ENCODE measurements around the gene CFAP54. TPM values are rescaled to one million over a fixed set of nuclear protein-coding genes. Genes with fewer than 3 reads are reported as not detected.

CFAP54 gene
- total RNA-seq, 3 donors from 2014 or later: 0.43 to 1.9 (median 0.82) TPM

- TF ChIP-seq CTCF (IDR thresholded peaks at IDR 0.05): no peak
- ATAC-seq: no peak
- Histone ChIP-seq H3K4me1 (ENCODE audit: low read depth) (no peaks in the 10 kb centered on the region), H3K9me3 (no peaks in the 10 kb centered on the region), H3K36me3 (ENCODE audit: low read depth) (no peaks in the 10 kb centered on the region), H3K4me3 (no peak overlapping the region)
- DNase-seq: no peak
- intact Hi-C loops (cut with DNase I, micrococcal nuclease): no loop called here
Observed at GRCh38 chr12:96623656-96624217, 134.4 kb downstream of the CFAP54 start.

- DNase-seq (no peak), ATAC-seq (no peak)
- intact Hi-C loops (cut with DNase I, micrococcal nuclease): no loop called here
- Histone ChIP-seq H3K4me3 (no peak overlapping the region), H3K9me3 (no peaks in the 10 kb centered on the region), H3K4me1 (ENCODE audit: low read depth) (no peaks in the 10 kb centered on the region), H3K36me3 (ENCODE audit: low read depth) (no peaks in the 10 kb centered on the region)
- TF ChIP-seq CTCF (IDR thresholded peaks at IDR 0.05): no peak
Observed at GRCh38 chr12:96635844-96636243, 146.5 kb downstream of the CFAP54 start.

- intact Hi-C loops (cut with DNase I, micrococcal nuclease): no loop called here
- H3K9me3 ChIP-seq: no peaks in the 10 kb centered on the region
- ATAC-seq (no peak), DNase-seq (no peak)
- no peak for TF ChIP-seq CTCF (IDR thresholded peaks at IDR 0.05)
- no peak overlapping the region for H3K4me3 ChIP-seq
- no peaks in the 10 kb centered on the region for H3K4me1 ChIP-seq (ENCODE audit: low read depth)
- no peaks in the 10 kb centered on the region for H3K36me3 ChIP-seq (ENCODE audit: low read depth)
Observed at GRCh38 chr12:96636895-96637294, 147.5 kb downstream of the CFAP54 start.

- no peak for DNase-seq
- H3K4me3 ChIP-seq: no peak overlapping the region
- H3K9me3 ChIP-seq: no peaks in the 10 kb centered on the region
- no peak for TF ChIP-seq CTCF (IDR thresholded peaks at IDR 0.05)
- H3K4me1 ChIP-seq (ENCODE audit: low read depth): no peaks in the 10 kb centered on the region
- intact Hi-C loops (cut with DNase I, micrococcal nuclease): no loop called here
- no peak for ATAC-seq
- H3K36me3 ChIP-seq (ENCODE audit: low read depth): no peaks in the 10 kb centered on the region
Observed at GRCh38 chr12:96648923-96649322, 159.5 kb downstream of the CFAP54 start.

- H3K9me3 ChIP-seq: no peaks in the 10 kb centered on the region
- TF ChIP-seq CTCF (IDR thresholded peaks at IDR 0.05): no peak
- no peak overlapping the region for H3K4me3 ChIP-seq
- DNase-seq (no peak), ATAC-seq (no peak)
- H3K36me3 ChIP-seq (ENCODE audit: low read depth): no peaks in the 10 kb centered on the region
- H3K4me1 ChIP-seq (ENCODE audit: low read depth): no peaks in the 10 kb centered on the region
- intact Hi-C loops (cut with DNase I, micrococcal nuclease): no loop called here
Observed at GRCh38 chr12:96652870-96653269, 163.5 kb downstream of the CFAP54 start.

- H3K4me3 ChIP-seq: no peak overlapping the region
- no peaks in the 10 kb centered on the region for H3K4me1 ChIP-seq (ENCODE audit: low read depth)
- DNase-seq: no peak
- intact Hi-C loops (cut with DNase I, micrococcal nuclease): no loop called here
- no peak for ATAC-seq
- no peak for TF ChIP-seq CTCF (IDR thresholded peaks at IDR 0.05)
- H3K9me3 ChIP-seq: no peaks in the 10 kb centered on the region
- H3K36me3 ChIP-seq (ENCODE audit: low read depth): no peaks in the 10 kb centered on the region
Observed at GRCh38 chr12:96658075-96658474, 168.7 kb downstream of the CFAP54 start.

Data from mucosa of descending colon (tissue), 3 donors.